Hair follicular keratinocyte (primary cell): ENCODE results near the gene PRRT1. TPM values are rescaled to one million over a fixed set of nuclear protein-coding genes. Genes with fewer than 3 reads are reported as not detected.

ENCODE experiments used
- total RNA-seq: library from RNA; depleted of rRNA; stranded (reverse); fragments of >200 nt; gene quantifications from 2 replicates; pipeline ENCODE4 v1.2.3, GENCODE V29; 2015

The PRRT1 gene
- total RNA-seq = not detected in 2 replicates

DNA sequence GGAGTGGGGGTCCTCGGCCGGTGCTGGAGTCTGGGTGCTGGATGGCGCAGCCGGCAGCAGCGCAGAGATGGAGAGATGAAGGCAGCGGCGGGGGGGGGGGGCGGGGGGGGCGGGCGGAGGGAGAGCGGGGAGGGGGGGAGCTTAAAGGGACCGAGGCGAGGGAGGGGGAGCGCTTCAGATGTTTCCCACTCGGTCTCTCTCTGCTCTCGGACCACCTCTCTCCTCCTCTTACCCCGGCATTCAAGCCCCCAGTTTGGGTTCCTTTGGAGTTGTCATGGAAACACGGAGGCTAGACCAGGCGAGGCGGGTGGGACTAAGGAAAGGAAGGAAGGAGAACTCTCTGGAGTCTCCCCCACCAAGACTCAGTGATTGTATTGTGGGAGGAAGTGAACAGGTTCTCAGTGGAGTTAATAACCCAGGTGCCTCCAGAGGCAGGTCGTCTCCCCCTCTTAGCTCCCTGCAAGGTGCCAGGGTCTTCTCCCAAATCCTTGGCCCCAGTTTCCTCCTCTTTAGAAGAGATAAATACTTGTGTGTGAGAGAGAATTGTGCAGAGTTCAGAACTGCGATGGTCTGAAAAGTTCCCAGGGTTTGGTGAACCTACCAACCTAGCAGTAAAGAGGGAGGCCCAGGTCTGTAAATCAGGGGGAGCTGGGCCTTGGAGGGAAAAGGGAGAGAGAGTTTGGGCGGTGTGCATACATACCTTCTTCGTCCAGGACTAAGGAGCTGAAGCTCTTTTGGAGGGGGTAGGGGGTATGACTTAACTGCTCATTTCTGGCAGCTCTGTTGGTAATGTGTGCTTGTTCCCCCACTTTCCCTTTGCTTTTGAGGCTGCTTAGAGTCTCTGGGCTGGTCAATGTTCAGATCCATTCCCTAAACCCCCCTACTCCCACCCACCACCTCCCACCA lies at the start of gene PRRT1:
Gene PRRT1, minus strand, starts transcription at position 77 of the 906 bp plus-strand sequence. CDS start 112 bp downstream, outside the sequence.

DNA sequence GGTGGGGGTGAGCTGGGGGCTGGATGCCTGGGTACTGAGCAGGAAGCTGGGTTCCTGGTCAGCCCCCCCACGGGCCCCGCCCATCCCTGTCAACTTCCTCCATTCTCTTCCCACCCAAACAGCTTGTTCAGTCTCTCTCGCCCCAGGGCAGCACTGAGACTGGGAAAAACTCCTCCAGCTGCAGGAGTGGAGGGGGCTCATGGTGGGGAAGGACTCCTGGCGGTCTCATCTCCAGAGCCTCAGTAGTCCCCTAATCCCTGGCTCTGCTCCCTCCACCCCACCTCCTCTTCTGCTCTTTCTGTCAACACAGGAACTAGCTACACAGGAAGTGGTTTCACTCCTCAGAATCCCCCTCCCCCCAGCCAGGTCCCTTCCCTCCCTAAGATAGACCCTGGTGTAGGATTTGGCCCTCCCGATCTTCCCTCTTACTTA lies 40.9 kb upstream of the PRRT1 start, which contains the start of gene GPSM3:
Gene GPSM3, minus strand, starts transcription at position 36 of the 432 bp plus-strand sequence. CDS start 130 bp downstream, outside the sequence.

DNA sequence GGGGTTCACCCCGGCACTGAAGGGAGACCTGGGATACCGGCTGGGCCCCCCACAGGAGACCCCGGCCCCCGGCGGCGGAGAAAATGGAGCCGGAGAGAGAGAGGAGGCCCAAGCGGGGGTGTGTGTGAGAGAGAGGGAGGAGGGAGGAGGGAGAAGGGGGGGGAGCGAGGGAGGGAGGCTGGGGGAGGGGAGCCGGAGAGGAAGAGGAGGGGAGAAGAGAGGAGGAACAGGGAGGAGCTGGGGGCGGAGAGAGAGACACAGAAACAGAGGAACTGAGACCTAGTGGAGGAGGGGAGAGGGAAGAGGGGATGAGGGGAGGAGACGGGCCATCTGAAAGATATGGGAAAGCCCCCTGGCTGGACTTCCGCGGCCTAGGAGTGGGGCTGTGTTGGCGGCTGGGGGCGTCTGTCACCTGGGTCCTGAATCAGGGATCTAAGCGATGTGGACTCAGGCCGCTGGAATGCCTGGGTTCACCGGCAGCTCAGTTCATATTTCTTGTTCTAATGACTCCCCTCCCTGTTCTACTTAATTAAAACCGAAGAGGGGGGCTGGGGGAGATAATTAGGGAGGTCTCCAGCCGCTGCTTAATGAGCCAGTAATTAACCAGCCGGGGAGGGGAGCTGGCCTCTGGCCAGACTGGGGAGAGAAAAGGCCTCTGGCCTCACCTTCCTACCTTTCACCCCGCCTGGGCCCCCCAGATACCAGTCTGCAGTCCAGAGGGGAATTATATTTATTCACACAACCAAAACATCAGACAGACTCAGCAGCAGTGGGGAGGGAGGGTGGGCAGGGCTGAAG lies 38.5 kb upstream of the PRRT1 start, which contains the start of gene PBX2:
Gene PBX2, minus strand, starts transcription at position 149 of the 798 bp plus-strand sequence. CDS start 287 bp downstream, outside the sequence.

DNA sequence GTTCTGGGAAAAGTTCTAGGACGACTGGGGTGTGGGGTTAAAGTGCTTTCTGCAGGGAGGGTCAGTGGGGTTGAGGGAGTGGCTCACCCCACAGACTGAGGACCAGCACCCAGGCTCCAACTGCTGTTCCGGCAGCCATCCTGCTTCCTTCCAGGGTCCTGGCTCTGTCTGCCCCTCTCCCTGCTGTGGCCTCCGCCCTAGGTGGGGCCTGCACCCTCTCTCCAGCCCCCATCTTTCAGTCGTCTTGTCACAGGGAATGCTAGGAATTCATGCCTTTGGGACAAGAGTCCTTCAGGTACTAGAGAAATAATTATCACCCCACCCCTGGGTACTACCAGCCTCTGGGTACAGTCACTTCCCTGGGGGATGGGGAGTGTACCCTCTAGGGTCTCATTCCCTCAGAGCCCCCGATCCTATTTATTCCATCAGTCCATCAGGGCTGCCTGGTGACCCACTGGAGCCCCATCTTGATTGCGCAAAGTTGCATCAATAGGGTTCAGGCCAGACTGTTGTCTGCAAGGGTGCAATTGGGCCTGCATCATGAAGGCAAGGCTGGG lies 32.4 kb upstream of the PRRT1 start, which contains the start of gene AGER:
Gene AGER, minus strand, starts transcription at position 170 of the 557 bp plus-strand sequence. Its CDS starts 31 bp downstream, at position 139.

GRCh38 chr6:32177788-32178546 lies 26.2 kb upstream of the PRRT1 start, which contains the start of gene RNF5:
TSS of gene RNF5 (plus strand) at chr6:32178405. CDS start at chr6:32178512, 107 bp downstream.

DNA sequence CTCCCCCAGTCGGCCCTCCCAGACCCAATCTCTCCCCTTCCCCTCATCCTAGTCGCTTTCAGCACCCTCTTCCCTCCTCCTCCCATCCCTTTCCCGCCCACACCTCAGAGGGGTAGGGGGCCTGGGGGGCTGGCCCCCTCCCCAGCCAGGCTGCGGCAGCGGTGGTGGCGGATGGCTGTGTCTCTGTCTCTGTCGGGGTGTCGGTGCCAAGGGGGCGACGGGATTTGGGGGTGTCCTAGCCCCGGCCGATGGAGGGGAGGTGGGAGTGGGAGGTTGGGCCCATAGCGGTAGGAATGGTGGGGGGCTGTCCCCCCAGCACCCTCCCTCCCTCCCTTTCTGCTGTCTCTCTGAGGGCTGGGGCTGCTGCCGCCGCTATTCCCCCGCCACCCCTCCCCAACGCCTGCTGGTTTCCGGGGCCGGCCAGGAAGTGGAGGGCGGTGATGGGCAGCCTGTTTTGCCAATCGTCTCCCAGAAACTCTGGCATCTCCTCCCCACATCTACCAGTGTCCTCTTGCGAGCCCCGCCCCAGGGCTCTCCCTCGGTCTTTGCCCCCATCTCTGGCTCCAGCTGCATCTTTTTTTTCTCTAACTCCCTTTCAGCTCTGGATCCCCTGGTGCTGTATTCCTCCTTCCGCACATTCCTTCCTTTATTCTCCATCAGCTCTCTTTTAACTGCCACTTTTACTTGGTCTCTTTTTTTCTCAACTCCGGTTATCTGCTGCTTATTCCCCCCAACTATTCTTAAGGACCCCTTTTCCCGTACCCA lies 24.2 kb upstream of the PRRT1 start, which contains the start of gene AGPAT1:
Gene AGPAT1, minus strand, starts transcription at position 374 of the 765 bp plus-strand sequence. CDS start 4,588 bp downstream, outside the sequence.

DNA sequence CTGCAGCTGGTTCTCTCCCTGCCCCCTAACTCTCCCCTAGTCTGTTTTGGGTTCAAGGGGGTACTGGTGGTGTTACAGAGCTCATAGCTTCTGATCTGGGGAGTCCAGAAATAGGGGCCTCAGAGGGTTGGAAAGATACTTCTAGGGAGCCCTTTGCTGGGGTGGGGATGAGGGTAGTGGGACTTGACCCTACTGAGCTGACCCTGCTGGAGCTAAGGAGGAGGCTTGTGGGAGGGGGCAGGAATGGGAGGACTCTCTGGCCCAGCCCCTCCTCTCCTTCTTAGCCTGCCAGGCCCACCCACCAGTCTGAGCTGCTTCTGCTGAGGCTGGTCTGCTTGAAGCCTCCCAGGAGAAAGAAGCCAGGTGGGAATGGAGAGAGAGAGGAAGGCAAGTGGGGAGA lies 12.6 kb upstream of the PRRT1 start, which contains the start of gene EGFL8:
Gene EGFL8, plus strand, starts transcription at position 301 of the 400 bp plus-strand sequence. CDS start 1,571 bp downstream, outside the sequence.

GRCh38 chr6:32153564-32154513 lies 2.1 kb upstream of the PRRT1 start, which contains the start of gene PPT2:
TSS of gene PPT2 (plus strand) at chr6:32154141. CDS start at chr6:32154595, 454 bp downstream.

GRCh38 chr6:32127717-32128592 lies 23.8 kb downstream of the PRRT1 start, which contains the start of gene ATF6B:
TSS of gene ATF6B (minus strand) at chr6:32128246. CDS start at chr6:32128207, 39 bp downstream.

DNA sequence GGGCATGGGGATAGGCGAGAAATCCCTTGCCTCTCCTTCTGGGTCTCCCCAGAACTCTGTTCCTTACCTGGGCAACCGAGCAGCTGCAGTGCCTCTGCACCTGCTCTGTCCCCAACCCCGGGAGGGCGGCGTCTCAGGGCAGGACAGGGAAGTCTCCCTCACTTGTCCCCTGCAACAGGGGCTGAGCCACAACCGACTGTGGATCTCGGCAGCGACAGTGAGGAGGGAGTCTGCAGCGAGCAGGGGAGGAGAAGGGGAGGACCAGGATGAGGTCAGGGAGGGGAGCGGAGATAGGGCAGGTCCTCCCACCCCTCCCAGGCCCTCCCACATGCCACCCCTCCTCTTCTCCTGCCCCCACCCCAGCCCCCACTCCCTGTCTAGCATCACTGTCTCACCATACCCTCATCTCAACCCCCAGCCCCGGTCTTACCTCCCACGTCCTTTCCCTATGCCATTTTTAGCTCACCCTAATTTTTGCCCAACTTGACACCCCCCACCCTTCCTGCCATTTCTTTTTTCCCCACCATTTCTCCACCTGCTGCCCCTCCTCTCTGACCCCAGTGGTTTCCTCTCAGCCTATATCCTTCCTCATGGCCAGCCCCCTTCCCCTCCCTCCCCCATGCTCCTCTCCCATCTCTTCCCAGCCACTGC lies 42.5 kb downstream of the PRRT1 start, which contains the start of gene TNXB:
Gene TNXB, minus strand, starts transcription at position 225 of the 651 bp plus-strand sequence. CDS start 11,140 bp downstream, outside the sequence.

Other genes starting within 250 kb of the PRRT1 start
- 0.30 and 0.39 TPM in 2 replicates for gene ZBTB12, start 249.9 kb downstream of the PRRT1 start, total RNA-seq
- gene C2, start 224.2 kb downstream of the PRRT1 start, total RNA-seq = not detected in 2 replicates
- 1.2 and 3.4 TPM in 2 replicates for gene CFB, start 205.8 kb downstream of the PRRT1 start, total RNA-seq
- gene NELFE, start 193.0 kb downstream of the PRRT1 start, total RNA-seq = 129 and 171 TPM in 2 replicates
- gene SKIC2, start 192.8 kb downstream of the PRRT1 start, total RNA-seq = 34.5 and 47.2 TPM in 2 replicates
- gene DXO, start 179.8 kb downstream of the PRRT1 start, total RNA-seq = 17.2 and 20.9 TPM in 2 replicates
- 1.7 and 3.4 TPM in 2 replicates for gene C4A, start 169.9 kb downstream of the PRRT1 start, total RNA-seq
- 1.2 and 2.4 TPM in 2 replicates for gene C4B, start 137.1 kb downstream of the PRRT1 start, total RNA-seq
- not detected in 2 replicates for gene CYP21A2, start 113.5 kb downstream of the PRRT1 start, total RNA-seq
- 0.23 and 0.30 TPM in 2 replicates for gene TNXB, start 42.6 kb downstream of the PRRT1 start, total RNA-seq
- gene ATF6B, start 23.7 kb downstream of the PRRT1 start, total RNA-seq = 16.0 and 22.0 TPM in 2 replicates
- 4.5 and 7.8 TPM in 2 replicates for gene FKBPL, start 21.7 kb downstream of the PRRT1 start, total RNA-seq
- 14.3 and 17.5 TPM in 2 replicates for gene PPT2, start 2.2 kb upstream of the PRRT1 start, total RNA-seq
- gene EGFL8, start 12.7 kb upstream of the PRRT1 start, total RNA-seq = 0.57 and 1.0 TPM in 2 replicates
- gene AGPAT1, start 24.1 kb upstream of the PRRT1 start, total RNA-seq = 49.2 and 63.7 TPM in 2 replicates
- gene RNF5, start 26.5 kb upstream of the PRRT1 start, total RNA-seq = 37.5 and 64.1 TPM in 2 replicates
- 1.3 and 1.8 TPM in 2 replicates for gene AGER, start 32.3 kb upstream of the PRRT1 start, total RNA-seq
- gene PBX2, start 38.3 kb upstream of the PRRT1 start, total RNA-seq = 22.7 and 42.2 TPM in 2 replicates
- 7.0 and 13.3 TPM in 2 replicates for gene GPSM3, start 40.7 kb upstream of the PRRT1 start, total RNA-seq
- 0.08 and 0.61 TPM in 2 replicates for gene NOTCH4, start 72.1 kb upstream of the PRRT1 start, total RNA-seq
- gene TSBP1, start 220.0 kb upstream of the PRRT1 start, total RNA-seq = not detected in 2 replicates